Hepatocyte (in vitro differentiated cells): ENCODE results near the gene COL17A1. TPM values are rescaled to one million over a fixed set of nuclear protein-coding genes. Genes with fewer than 3 reads are reported as not detected.

Experiments used
- DNase-seq: peaks from one replicate; pipeline ENCODE4 v3.0.0-alpha.2; 2016; ENCODE audit warnings: low spot score
- H2AFZ ChIP-seq: fragments of 200-600 bp; sonication (generic); 2 replicates; pipeline ENCODE4 v1.6.0; 2016; ENCODE audit warnings: antibody characterized with exemption, mild to moderate bottlenecking
- H3K27ac ChIP-seq: fragments of 200-600 bp; sonication (generic); 2 replicates; pipeline ENCODE4 v1.5.1; 2016; ENCODE audit warnings: mild to moderate bottlenecking
- H3K27me3 ChIP-seq: fragments of 200-600 bp; sonication (generic); 2 replicates; pipeline ENCODE4 v1.6.1; 2016
- H3K36me3 ChIP-seq: fragments of 200-600 bp; sonication (generic); replicated peaks from 2 replicates; pipeline ENCODE4 v1.5.1; 2016; ENCODE audit warnings: low read depth; ENCODE audit not compliant: insufficient read depth
- H3K4me1 ChIP-seq: fragments of 200-600 bp; sonication (generic); 2 replicates; pipeline ENCODE4 v1.5.1; 2016; ENCODE audit warnings: mild to moderate bottlenecking, moderate library complexity; ENCODE audit not compliant: insufficient read depth
- H3K4me2 ChIP-seq: fragments of 200-600 bp; sonication (generic); 2 replicates; pipeline ENCODE4 v1.6.0; 2016
- H3K4me3 ChIP-seq: fragments of 200-600 bp; sonication (generic); 2 replicates; pipeline ENCODE4 v1.5.1; 2016; ENCODE audit warnings: mild to moderate bottlenecking
- H3K79me2 ChIP-seq: fragments of 200-600 bp; sonication (generic); 2 replicates; pipeline ENCODE4 v1.6.0; 2017; ENCODE audit warnings: mild to moderate bottlenecking
- H3K9me2 ChIP-seq: fragments of 200-600 bp; sonication (generic); replicated peaks from 2 replicates; pipeline ENCODE4 v1.6.0; 2017; ENCODE audit warnings: mild to moderate bottlenecking; ENCODE audit not compliant: insufficient read depth
- H3K9me3 ChIP-seq: fragments of 200-600 bp; sonication (generic); 2 replicates; pipeline ENCODE4 v1.5.1; 2016; ENCODE audit warnings: low read depth, mild to moderate bottlenecking
- H4K20me1 ChIP-seq: fragments of 200-600 bp; sonication (generic); 2 replicates; pipeline ENCODE4 v1.6.0; 2016; ENCODE audit warnings: mild to moderate bottlenecking; ENCODE audit not compliant: insufficient read depth, poor library complexity, severe bottlenecking
- EZH2 ChIP-seq: fragments of 200-600 bp; sonication (generic); IDR thresholded peaks from 2 replicates; pipeline ENCODE4 v1.6.1; 2016; ENCODE audit warnings: antibody characterized with exemption, mild to moderate bottlenecking, borderline replicate concordance
- EZH2phosphoT487 ChIP-seq: fragments of 200-600 bp; sonication (generic); IDR thresholded peaks from one replicate; pipeline ENCODE4 v1.6.1; 2018; ENCODE audit warnings: antibody characterized with exemption, mild to moderate bottlenecking, low read depth, moderate library complexity; ENCODE audit not compliant: unreplicated experiment, severe bottlenecking
- WGBS: methylation state at CpG from one replicate; pipeline ENCODE4 v1.1.6; 2016; ENCODE audit warnings: low lambda C conversion rate; ENCODE audit errors: missing lambda C conversion rate; 5-methylcytosine and 5-hydroxymethylcytosine counted together
- polyA plus RNA-seq: library from polyadenylated mRNA; unstranded; fragments of >200 nt; fragmentation: Nextera tagmentation; extraction: Ambion mirVana; gene quantifications from 2 replicates; pipeline ENCODE4 v1.2.1, GENCODE V29; 2016
- total RNA-seq: library from RNA; depleted of rRNA; stranded (reverse); fragments of >200 nt; gene quantifications from 2 replicates; pipeline ENCODE4 v1.2.3, GENCODE V29; 2014
- TF ChIP-seq, protein P1 (sequence below): fragments of 200-600 bp; sonication (generic); IDR thresholded peaks from 2 replicates; pipeline ENCODE4 v1.5.1; 2016; ENCODE audit warnings: antibody characterized with exemption, mild to moderate bottlenecking; ENCODE audit not compliant: poor library complexity

Gene COL17A1
- total and polyA plus RNA-seq, 2 experiments from 2014 or later = 3.3 to 7.5 TPM

DNA sequence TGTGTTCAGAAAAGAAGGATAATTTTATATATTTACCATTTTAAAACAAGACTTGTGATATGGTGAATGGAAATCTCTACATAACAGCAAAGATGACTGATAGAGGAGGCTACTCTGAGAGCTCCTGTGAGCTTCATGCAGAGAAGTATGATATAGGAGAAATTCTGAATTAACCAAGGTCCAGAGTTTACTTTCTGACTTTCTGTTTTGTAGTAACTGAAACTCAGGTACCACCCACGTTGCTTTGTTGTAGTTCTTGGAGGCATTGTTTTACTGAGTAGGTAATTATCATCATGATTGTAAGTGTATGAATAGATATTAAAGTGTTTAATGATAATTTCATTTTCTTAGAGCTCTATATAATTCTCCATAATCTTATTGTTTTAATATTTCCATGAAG is 18.3 kb upstream of the COL17A1 start:
- no peaks in the 10 kb centered on the region for H3K9me3 ChIP-seq
- H3K9me2 ChIP-seq = no peaks in the 10 kb centered on the region
- no peaks in the 10 kb centered on the region for H4K20me1 ChIP-seq
- no peak for DNase-seq
- H3K36me3 ChIP-seq = no peaks in the 10 kb centered on the region
- no peaks in the 10 kb centered on the region for H3K4me1 ChIP-seq
- H3K27me3 ChIP-seq = no peaks in the 10 kb centered on the region
- H3K4me3 ChIP-seq = no peak overlapping the region
- H2AFZ ChIP-seq = no peak overlapping the region
- H3K79me2 ChIP-seq = no peaks in the 10 kb centered on the region
- TF ChIP-seq EZH2 (no peak), EZH2phosphoT487 (no peak)
- TF ChIP-seq, protein P1, sequence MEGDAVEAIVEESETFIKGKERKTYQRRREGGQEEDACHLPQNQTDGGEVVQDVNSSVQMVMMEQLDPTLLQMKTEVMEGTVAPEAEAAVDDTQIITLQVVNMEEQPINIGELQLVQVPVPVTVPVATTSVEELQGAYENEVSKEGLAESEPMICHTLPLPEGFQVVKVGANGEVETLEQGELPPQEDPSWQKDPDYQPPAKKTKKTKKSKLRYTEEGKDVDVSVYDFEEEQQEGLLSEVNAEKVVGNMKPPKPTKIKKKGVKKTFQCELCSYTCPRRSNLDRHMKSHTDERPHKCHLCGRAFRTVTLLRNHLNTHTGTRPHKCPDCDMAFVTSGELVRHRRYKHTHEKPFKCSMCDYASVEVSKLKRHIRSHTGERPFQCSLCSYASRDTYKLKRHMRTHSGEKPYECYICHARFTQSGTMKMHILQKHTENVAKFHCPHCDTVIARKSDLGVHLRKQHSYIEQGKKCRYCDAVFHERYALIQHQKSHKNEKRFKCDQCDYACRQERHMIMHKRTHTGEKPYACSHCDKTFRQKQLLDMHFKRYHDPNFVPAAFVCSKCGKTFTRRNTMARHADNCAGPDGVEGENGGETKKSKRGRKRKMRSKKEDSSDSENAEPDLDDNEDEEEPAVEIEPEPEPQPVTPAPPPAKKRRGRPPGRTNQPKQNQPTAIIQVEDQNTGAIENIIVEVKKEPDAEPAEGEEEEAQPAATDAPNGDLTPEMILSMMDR = no peak
- no peak overlapping the region for H3K4me2 ChIP-seq
- WGBS = 52% methylated on average over 1 of the region's 1 CpG
- H3K27ac ChIP-seq = no peak overlapping the region

DNA sequence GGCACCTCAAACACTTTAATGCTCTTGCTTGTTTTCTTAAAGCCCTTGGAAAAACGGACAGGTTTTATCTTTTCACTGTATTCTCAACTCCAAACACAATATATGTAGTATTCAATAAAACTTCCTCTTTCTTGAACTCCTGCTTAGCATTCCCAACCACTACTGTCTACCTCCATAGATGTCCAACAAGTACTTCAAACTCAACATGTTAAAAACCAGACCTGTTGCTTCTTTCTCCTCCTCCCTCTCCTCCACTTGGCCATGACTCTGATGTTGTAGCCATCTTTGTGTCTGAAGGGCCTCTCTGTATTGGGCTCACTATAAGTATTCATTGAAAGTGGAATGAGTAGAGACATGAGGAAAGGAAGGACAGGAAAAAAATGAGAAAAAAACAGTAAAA is 16.2 kb upstream of the COL17A1 start:
- H3K36me3 ChIP-seq = no peaks in the 10 kb centered on the region
- H3K9me3 ChIP-seq = no peaks in the 10 kb centered on the region
- no peak overlapping the region for H3K4me2 ChIP-seq
- H3K27ac ChIP-seq = no peak overlapping the region
- no peaks in the 10 kb centered on the region for H3K4me1 ChIP-seq
- H3K79me2 ChIP-seq = no peaks in the 10 kb centered on the region
- no peaks in the 10 kb centered on the region for H3K27me3 ChIP-seq
- no peaks in the 10 kb centered on the region for H3K9me2 ChIP-seq
- H3K4me3 ChIP-seq = no peak overlapping the region
- DNase-seq = no peak
- H2AFZ ChIP-seq = no peak overlapping the region
- 68% methylated on average over 1 of the region's 1 CpG for WGBS
- H4K20me1 ChIP-seq = no peaks in the 10 kb centered on the region
- TF ChIP-seq, protein P1 = no peak
- TF ChIP-seq EZH2phosphoT487 (no peak), EZH2 (no peak)

DNA sequence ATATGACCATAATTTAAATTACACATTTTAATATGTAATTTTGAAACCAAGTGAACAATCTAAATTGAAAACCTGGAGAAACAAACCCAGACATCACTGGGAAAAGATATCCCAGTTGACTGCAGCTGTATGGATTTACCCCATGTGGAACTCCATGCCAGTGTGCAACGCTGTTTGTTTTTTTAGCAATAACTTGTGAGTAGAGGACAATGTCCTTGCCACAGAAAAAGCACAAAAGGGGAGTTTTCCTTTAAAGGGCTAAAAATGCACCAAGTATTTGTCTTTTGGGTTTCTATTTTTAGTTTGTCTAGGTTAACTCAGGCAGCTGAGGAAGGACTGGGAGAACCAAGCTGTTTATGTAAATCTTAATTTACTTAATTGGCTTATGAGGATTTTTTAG is 15.1 kb upstream of the COL17A1 start:
- no peak for TF ChIP-seq EZH2
- TF ChIP-seq EZH2phosphoT487 = no peak
- TF ChIP-seq, protein P1 = no peak
- no peak overlapping the region for H3K4me2 ChIP-seq
- no peaks in the 10 kb centered on the region for H4K20me1 ChIP-seq
- no peaks in the 10 kb centered on the region for H3K9me3 ChIP-seq
- H2AFZ ChIP-seq = no peak overlapping the region
- no peaks in the 10 kb centered on the region for H3K27me3 ChIP-seq
- no peaks in the 10 kb centered on the region for H3K79me2 ChIP-seq
- no peak for DNase-seq
- no peaks in the 10 kb centered on the region for H3K4me1 ChIP-seq
- H3K36me3 ChIP-seq = no peaks in the 10 kb centered on the region
- no peak overlapping the region for H3K27ac ChIP-seq
- WGBS = 0% methylated on average over 1 of the region's 1 CpG
- no peaks in the 10 kb centered on the region for H3K9me2 ChIP-seq
- no peak overlapping the region for H3K4me3 ChIP-seq

DNA sequence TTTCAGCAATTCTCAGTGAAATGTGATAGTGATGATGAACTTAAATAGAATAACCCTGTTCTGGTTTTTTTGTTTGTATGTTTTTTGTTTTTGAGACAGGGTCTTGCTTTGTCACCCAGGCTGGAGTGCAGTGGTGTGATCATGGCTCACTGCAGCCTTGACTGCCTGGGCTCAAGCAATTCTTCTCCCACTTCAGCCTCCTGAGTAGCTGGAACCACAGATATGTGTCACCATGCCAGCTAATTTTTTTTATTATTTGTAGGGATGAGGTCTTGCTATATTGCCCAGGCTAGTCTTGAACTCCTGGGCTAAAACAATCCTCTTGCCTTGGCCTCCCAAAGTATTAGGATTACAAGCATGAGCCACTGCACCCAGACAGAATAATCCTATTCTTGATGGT is 14.3 kb upstream of the COL17A1 start:
- DNase-seq = no peak
- Histone ChIP-seq H4K20me1 (no peaks in the 10 kb centered on the region), H3K36me3 (no peaks in the 10 kb centered on the region), H3K27ac (no peak overlapping the region), H3K9me2 (no peaks in the 10 kb centered on the region), H3K4me2 (no peak overlapping the region), H3K27me3 (no peaks in the 10 kb centered on the region), H3K4me1 (no peaks in the 10 kb centered on the region), H3K79me2 (no peaks in the 10 kb centered on the region), H3K9me3 (no peaks in the 10 kb centered on the region), H2AFZ (no peak overlapping the region), H3K4me3 (no peak overlapping the region)
- TF ChIP-seq EZH2 (no peak), EZH2phosphoT487 (no peak)
- TF ChIP-seq, protein P1 = no peak
